Testis (tissue), 3 donors: ENCODE measurements around the gene HOXB7. TPM values are rescaled to one million over a fixed set of nuclear protein-coding genes. Genes with fewer than 3 reads are reported as not detected.

Source experiments
- DNase-seq: peaks from one replicate; pipeline ENCODE4 v3.0.0-alpha.2; 2019
- H3K27ac ChIP-seq, 2 donors: fragments of 200-600 bp; sonication (generic); one replicate each; pipeline ENCODE4 v1.5.1; 2019
- H3K27me3 ChIP-seq: fragments of 200-600 bp; sonication (generic); one replicate; pipeline ENCODE4 v1.5.1; 2019
- H3K36me3 ChIP-seq: fragments of 200-600 bp; sonication (generic); one replicate; pipeline ENCODE4 v1.5.1; 2017; ENCODE audit warnings: low read depth; ENCODE audit errors: missing control alignments
- H3K4me1 ChIP-seq: fragments of 200-600 bp; sonication (generic); one replicate; pipeline ENCODE4 v1.5.1; 2019
- H3K4me3 ChIP-seq, 2 donors: fragments of 200-600 bp; sonication (generic); one replicate each; pipeline ENCODE4 v1.5.1; 2017 to 2019
- H3K9me3 ChIP-seq: fragments of 200-600 bp; sonication (generic); one replicate; pipeline ENCODE4 v1.5.1; 2017
- CTCF ChIP-seq, 3 experiments: fragments of 450-650 bp in 2 of 3; fragments of 200-600 bp in 1 of 3; sonication (generic) in 1 of 3; IDR thresholded peaks; one replicate each; pipeline ENCODE4 v1.5.1; 2016 to 2019; ENCODE audit warnings: antibody characterized with exemption in 3 of 3, mild to moderate bottlenecking in 2 of 3, moderate library complexity in 1 of 3
- POLR2A ChIP-seq: fragments of 450-650 bp; IDR thresholded peaks from one replicate; pipeline ENCODE4 v1.6.1; 2017; ENCODE audit warnings: antibody characterized with exemption, mild to moderate bottlenecking, moderate library complexity
- WGBS, 2 donors: methylation state at CpG; one replicate each; pipeline ENCODE4 v1.1.5; 2018; 5-methylcytosine and 5-hydroxymethylcytosine counted together
- intact Hi-C: fragments of 100-400 bp; cut with DNase I; formaldehyde crosslinking; loops from one replicate; pipeline ENCODE4 v1.15.1; 2023; ENCODE audit warnings: low total_unique reads
- polyA plus RNA-seq: library from polyadenylated mRNA; stranded (reverse); fragments of 350-450 nt; fragmentation: Illumina TruSeq; extraction: RNeasy Lipid Tissue Mini Kit (QIAGEN cat#74804); gene quantifications from one replicate; pipeline ENCODE4 v1.2.3, GENCODE V29; 2014; ENCODE audit warnings: low read depth, low replicate concordance; ENCODE audit not compliant: insufficient read depth
- total RNA-seq, 2 donors: library from RNA; depleted of rRNA; stranded (reverse); fragments of >200 nt; gene quantifications; one replicate each; pipeline ENCODE4 v1.2.3, GENCODE V29; 2016

HOXB7 gene
- total and polyA plus RNA-seq, 3 donors from 2014 or later = 2.8 to 4.4 (median 3.2) TPM

DNA sequence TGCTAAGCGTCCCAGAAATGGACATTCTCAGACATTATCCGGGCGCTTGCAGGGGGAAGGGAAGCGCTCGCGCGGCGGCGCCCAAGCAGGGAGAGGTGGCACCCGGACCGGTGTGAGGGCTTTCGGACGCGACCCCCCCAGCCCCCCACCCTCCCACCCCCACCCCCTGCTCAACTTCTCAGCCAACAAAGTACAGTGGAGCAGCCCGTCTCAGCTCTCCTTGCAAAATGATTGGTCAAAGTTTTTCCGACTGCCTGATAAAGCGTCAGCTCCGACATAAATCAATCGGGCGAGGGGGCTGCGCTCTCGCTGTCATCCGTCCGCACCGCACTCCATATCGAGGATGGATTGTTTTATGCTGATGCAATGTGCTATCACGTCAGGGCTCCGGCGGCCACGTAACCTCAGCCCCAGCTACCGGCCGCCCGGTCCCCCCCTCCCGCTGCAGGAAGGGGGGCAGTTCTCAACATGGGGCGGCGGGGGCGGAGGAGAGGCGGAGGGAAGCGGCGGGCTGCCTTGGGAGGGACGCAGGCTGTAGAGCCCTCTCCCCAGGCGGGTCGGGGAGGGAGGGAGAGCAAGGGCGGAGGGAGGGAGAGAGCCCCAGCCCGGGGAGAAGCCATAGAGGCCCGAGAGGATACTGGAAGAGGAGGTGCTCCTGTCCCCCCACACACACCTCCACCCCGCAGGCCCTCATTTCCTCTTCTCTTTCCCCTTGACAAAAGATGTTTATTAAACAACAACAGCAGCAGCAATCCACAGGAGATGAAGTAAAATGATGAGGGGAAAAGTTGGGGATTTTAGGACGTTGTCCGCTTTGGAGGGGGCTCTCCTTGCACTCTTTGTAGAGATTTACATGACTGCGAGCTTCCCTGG is 15.7 kb upstream of the HOXB7 start, which contains the start of gene HOXB9:
TSS of gene HOXB9 (minus strand) at position 114 of the 873 bp plus-strand sequence. CDS start at position 25, 89 bp downstream.
- TF ChIP-seq POLR2A (no peak), CTCF (IDR thresholded peaks at IDR 0.05) (no peak)
- 2 to 3% methylated on average over 40 to 50 of the region's 50 CpGs for whole genome bisulfite sequencing, 2 donors
- H3K9me3 ChIP-seq = no peaks in the 10 kb centered on the region
- H3K36me3 ChIP-seq = no peaks in the 10 kb centered on the region
- peaks cover 7% of the 10 kb centered on the region for H3K4me1 ChIP-seq
- H3K27ac ChIP-seq = no peak within 1 kb of the TSS
- no peak for DNase-seq
- intact Hi-C loops = no loop called here
- H3K4me3 ChIP-seq = peak within 1 kb of the TSS; percentile 26 to 48
- H3K27me3 ChIP-seq = no peaks in the 10 kb centered on the region

GRCh38 chr17:48625495-48626244 is 14.9 kb upstream of the HOXB7 start:
- intact Hi-C loops = no loop called here
- no peak overlapping the region for H3K27ac ChIP-seq
- H3K9me3 ChIP-seq = no peaks in the 10 kb centered on the region
- TF ChIP-seq CTCF (IDR thresholded peaks at IDR 0.05) = no peak
- TF ChIP-seq POLR2A = no peak
- H3K4me3 ChIP-seq = peak overlapping the region; percentile 26 to 48
- H3K27me3 ChIP-seq = no peaks in the 10 kb centered on the region
- 0 to 1% methylated on average over 33 to 69 of the region's 69 CpGs for WGBS, 2 donors
- DNase-seq = no peak
- H3K4me1 ChIP-seq = peaks cover 7% of the 10 kb centered on the region
- no peaks in the 10 kb centered on the region for H3K36me3 ChIP-seq

DNA sequence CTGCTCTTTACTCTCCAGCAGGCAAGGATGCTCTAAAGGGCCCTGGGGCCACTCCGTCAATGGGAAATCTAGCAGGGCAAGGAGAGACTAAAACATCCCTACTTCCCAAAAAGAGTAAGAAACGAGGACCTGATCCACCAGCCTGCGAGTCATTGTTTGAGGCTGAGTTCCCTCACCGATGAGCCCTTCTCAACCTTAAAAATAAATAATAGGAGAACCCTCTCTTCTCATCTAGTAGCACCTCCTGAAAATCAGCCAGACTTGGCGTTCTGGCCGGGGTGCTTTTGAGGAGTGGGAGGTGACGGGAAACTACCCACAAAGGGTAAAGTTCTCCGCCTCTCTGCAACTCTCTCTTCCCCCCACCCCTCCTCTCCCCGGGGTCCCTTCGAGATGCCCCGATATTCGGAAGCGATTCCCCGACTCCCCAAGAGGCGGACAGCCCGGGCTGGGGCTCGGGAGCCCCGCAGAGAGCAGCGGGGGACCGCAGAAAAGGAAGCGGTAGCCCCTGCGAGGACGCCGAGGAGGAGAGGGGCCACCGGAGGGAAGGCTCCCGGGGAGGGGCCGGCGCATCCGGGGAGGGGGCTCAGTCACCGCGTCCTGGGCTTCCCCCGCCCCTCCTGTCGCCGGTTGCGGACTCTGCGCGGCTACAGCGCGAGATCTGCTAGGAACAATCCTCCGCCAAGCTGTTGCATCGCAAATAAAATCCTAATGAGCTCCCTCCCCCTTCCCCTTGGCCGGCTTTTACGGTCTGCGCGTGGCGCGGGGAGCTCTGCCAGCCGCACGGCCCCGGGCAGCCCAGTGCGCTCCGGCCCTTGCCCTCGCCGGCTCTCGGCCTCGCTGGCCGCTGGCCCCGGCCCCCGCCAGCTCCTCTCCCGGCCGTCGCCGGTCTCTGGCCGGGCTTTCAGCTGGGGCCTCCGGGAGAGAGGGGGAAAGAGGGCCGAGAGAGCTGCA is 14.0 kb upstream of the HOXB7 start:
- DNase-seq = no peak
- TF ChIP-seq POLR2A = no peak
- TF ChIP-seq CTCF (IDR thresholded peaks at IDR 0.05) = no peak
- Histone ChIP-seq H3K27me3 (no peaks in the 10 kb centered on the region), H3K9me3 (no peaks in the 10 kb centered on the region), H3K27ac (no peak overlapping the region), H3K4me3 (peak overlapping the region; percentile 26 to 48), H3K4me1 (peaks cover 7% of the 10 kb centered on the region), H3K36me3 (no peaks in the 10 kb centered on the region)
- intact Hi-C loops = no loop called here
- 1% methylated on average over 38 to 54 of the region's 66 CpGs for WGBS, 2 donors

GRCh38 chr17:48624118-48624517 is 13.3 kb upstream of the HOXB7 start:
- intact Hi-C loops = no loop called here
- Histone ChIP-seq H3K4me3 (no peak overlapping the region), H3K36me3 (no peaks in the 10 kb centered on the region), H3K27me3 (no peaks in the 10 kb centered on the region), H3K4me1 (peaks cover 7% of the 10 kb centered on the region), H3K27ac (no peak overlapping the region), H3K9me3 (no peaks in the 10 kb centered on the region)
- TF ChIP-seq POLR2A = no peak
- TF ChIP-seq CTCF (IDR thresholded peaks at IDR 0.05) = no peak
- WGBS, 2 donors = 28 to 40% methylated on average over 5 of the region's 5 CpGs
- no peak for DNase-seq
